Left colon (tissue), 2 donors: ENCODE measurements around the gene TRIM17. TPM values are rescaled to one million over a fixed set of nuclear protein-coding genes. Genes with fewer than 3 reads are reported as not detected.

Source experiments
- ATAC-seq: fragments of 200-7000 bp; cut with Tn5 transposase; one replicate; pipeline ENCODE4 v1.9.1; 2020; ENCODE audit warnings: mild to moderate bottlenecking, moderate library complexity
- DNase-seq, 2 donors: peaks; one replicate each; pipeline ENCODE4 v3.0.0-alpha.2; 2020
- intact Hi-C, 2 donors: fragments of 100-400 bp; cut with DNase I in 1 of 2; cut with micrococcal nuclease in 1 of 2; formaldehyde crosslinking; loops; one replicate each; pipeline versions ENCODE4 v1.11.2 to v1.14.0; 2022; cut with DNase I, micrococcal nuclease
- total RNA-seq, 2 donors: library from RNA; stranded (reverse); fragmentation: NEBNext Ultra II Directional; extraction: Animal tissue kit (Norgen Biotek cat#: 25700); gene quantifications; one replicate each; pipeline ENCODE4 v1.2.1, GENCODE V29; 2021
- donor health status: DM: no; HTN: no; CAD: no.
- donor health status: DM: yes; HTN: yes; CAD: no.

Gene TRIM17
- total RNA-seq, 2 donors from 2014 or later, result 0.31 TPM; not detected in 1

- ATAC-seq (no peak), DNase-seq (no peak)
- intact Hi-C loops, result no loop called here
These were observed 8.3 kb upstream of the TRIM17 start for GRCh38 chr1:228424685-228425660.

DNA sequence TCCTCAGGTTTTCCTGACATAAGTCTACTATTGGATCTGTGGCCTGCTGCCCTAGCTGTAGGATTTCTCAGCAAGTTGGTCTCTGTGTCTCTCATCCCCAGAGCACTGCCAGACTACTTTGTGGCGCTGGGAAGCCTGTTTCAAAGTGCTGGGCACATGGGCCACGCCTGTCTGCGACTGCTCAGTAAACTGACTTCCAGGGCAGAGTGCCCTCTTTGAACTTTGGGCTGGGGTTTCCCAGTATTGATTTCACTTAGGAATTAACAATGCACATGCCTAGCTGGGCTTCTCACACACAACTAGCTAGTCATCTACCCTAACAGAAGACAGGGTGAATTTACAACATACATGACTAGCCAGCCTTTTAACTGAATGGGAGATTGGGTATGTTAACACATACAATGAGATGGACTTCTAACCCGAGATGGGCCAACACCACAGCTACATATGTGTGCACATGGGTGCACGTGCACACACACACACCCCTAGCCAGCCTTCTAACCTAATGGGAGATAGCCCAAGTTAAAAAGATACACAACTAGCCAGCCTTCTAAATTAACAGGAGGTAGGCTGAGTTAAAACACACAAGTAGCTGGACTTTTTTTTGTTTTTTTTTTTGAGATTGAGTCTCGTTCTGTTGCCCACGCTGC is 6.9 kb upstream of the TRIM17 start:
- intact Hi-C loops, result no loop called here
- DNase-seq (peak in 1 of 2 donors; percentile 29), ATAC-seq (peak; percentile 84)

GRCh38 chr1:228420968-228421826 is 4.5 kb upstream of the TRIM17 start:
- DNase-seq (no peak), ATAC-seq (no peak)
- intact Hi-C loops, result no loop called here

GRCh38 chr1:228417483-228418203 is 982 bp upstream of the TRIM17 start:
- intact Hi-C loops, result no loop called here
- DNase-seq (no peak), ATAC-seq (no peak)

GRCh38 chr1:228417061-228417460 is 400 bp upstream of the TRIM17 start:
- intact Hi-C loops, result no loop called here
- DNase-seq (no peak), ATAC-seq (no peak)

DNA sequence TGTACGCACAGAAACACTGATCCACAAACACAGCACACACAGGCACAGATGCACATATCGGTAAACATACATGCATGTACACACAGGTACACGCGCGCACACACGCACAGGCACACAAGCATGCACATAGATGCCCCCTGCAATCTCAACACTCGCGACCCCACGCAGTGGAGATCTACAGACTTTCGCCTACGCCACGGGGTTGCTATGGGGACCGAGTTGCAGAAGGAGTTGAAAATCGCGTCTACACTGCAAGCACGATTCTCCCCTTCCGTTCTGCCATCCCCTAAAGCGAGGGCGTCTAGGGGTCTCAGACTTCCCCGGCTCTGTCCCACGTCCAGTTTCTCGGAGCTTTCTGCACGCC is 826 bp downstream of the TRIM17 start:
- intact Hi-C loops, result no loop called here
- peak; percentile 13 for ATAC-seq
- DNase-seq, result no peak

- ATAC-seq (no peak), DNase-seq (no peak)
- intact Hi-C loops, result no loop called here
These were observed 1.4 kb downstream of the TRIM17 start for GRCh38 chr1:228415221-228415620.

- intact Hi-C loops, result no loop called here
- no peak for ATAC-seq
- DNase-seq, result no peak
These were observed 2.0 kb downstream of the TRIM17 start for GRCh38 chr1:228414511-228415211.

DNA sequence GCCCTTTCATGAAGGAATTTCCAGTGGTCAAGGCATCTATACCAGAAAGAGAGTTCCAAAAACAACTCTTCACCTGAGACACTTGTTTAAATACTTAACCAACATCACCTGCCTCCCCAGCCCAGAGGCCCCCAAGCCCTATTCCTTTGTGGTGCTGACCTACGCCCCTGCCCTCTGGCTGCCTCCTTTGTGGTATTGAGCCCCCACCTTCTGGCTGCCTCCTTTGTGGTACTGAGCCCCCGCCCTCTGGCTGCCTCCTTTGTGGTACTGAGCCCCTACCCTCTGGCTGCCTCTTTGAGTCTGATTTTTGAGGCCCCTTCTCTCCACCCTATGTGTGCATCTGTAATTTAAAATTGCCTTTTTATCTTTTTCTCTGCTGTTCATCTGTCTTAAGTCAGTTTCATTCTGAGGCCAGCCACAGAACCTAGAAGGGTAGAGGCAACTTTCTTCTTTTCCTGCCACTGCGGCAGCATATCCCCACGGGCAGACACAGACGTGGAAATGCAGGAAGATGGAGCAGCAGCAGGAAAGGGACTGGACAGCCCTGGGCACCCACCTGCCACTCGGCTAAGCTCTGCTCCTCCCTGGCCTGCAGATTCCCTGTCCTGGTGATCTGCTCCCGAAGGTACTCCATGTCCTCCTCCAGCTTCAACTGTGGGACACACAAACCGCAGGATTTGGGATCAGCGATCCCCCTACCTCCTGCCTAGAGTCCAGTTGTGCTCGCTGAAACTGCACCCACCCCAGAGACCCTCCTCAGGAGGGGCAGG is 3.2 kb downstream of the TRIM17 start:
- ATAC-seq, result no peak
- DNase-seq, result no peak
- intact Hi-C loops, result no loop called here

GRCh38 chr1:228411548-228412430 is 4.9 kb downstream of the TRIM17 start:
- no peak for ATAC-seq
- intact Hi-C loops, result no loop called here
- DNase-seq, result no peak

GRCh38 chr1:228411121-228411520 is 5.5 kb downstream of the TRIM17 start:
- intact Hi-C loops, result no loop called here
- DNase-seq (no peak), ATAC-seq (no peak)

DNA sequence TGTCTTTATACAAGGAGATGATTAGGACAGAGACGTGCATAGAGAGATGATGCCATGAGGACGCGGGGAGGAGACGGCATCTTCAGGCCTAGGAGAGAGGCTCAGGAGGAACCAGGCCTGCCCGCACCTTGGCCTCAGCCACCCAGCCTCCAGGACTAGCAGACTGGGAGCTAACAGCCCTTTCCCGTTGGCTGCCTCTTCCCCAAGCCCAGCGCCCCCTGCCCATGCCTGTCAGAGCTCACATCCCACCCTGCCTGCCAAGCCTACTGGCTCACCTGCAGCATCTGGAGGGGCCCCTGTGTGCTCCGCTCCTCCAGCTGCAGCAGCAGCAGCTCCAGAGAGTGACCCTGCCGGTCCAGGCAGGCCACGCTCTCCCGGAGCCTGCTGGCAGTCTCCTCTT is 6.0 kb downstream of the TRIM17 start:
- no peak for DNase-seq
- no peak for ATAC-seq
- intact Hi-C loops, result no loop called here

- intact Hi-C loops, result no loop called here
- no peak for DNase-seq
- no peak for ATAC-seq
These were observed 6.6 kb downstream of the TRIM17 start for GRCh38 chr1:228410015-228410414.

DNA sequence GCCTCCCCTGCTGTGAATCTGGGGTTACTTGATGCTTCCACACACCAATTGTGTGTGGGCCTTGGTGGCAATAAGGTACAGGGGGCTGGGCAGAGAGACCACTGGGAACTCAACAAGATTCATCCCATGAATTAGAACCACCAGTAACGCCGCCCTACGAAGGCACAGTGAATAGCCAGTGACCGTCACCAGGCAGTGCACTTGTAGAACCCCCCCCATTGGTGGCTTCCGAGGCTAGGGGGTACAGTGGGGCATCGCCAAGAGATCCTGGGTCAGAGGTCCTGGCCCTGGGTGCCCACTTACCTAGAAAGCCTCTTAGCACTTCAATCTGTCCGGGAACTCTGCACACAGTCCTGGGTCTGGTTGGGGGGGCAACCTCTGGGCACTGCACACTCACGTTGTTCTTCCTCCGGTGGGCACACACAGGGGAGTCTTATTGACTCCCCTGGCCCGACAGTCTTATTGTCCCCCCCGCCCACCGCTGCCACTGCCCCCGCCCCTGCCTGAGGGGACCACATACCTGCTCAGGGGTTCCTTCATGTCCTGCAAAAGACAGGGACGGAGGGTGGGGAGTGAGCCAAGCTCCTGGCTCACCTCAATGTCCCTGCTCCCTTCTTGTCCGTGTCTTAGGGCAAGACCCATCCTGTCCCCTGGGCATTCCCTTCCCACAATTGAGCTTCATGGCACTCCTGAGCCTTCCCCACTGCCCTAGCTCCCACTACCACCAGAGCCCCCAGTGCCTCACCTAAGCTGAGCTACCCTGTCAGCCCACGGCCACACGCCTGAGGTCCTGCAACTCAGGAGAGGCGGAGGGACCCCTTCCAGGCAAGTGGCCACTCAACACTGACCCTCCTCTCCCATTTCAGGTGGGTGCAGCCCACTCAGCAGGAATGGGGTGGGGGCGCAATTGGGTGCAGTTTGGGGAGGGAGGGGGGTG is 7.5 kb downstream of the TRIM17 start:
- ATAC-seq (no peak), DNase-seq (no peak)
- intact Hi-C loops, result loop anchor here in 1 of 2 donors (10.0 kb wide), 1 partner anchor 66 kb away; no protein-coding TSS in a partner anchor
